ENCODE results near the gene TIGD3.

DNA sequence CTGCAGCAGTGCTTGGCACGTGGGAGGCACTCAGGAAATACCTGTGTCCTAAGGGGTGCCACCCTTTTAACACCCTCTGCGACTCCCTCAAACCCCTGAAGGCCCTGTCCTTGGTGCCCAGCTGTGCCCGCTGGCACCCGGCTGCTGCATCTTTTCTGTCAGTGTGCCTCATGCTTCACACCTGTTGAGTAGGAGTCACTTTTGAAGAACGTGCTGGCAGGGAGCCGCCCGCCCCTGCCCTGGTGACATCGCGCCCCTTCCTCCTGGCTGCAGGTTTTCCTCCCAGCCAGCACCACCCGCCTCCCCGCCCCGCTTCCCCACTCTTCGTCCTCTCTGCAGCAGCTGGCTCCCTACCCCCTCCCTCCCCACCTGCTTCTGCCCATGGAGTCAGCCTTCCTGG lies 49.7 kb downstream of the TIGD3 start:
- TF ChIP-seq, protein P1, sequence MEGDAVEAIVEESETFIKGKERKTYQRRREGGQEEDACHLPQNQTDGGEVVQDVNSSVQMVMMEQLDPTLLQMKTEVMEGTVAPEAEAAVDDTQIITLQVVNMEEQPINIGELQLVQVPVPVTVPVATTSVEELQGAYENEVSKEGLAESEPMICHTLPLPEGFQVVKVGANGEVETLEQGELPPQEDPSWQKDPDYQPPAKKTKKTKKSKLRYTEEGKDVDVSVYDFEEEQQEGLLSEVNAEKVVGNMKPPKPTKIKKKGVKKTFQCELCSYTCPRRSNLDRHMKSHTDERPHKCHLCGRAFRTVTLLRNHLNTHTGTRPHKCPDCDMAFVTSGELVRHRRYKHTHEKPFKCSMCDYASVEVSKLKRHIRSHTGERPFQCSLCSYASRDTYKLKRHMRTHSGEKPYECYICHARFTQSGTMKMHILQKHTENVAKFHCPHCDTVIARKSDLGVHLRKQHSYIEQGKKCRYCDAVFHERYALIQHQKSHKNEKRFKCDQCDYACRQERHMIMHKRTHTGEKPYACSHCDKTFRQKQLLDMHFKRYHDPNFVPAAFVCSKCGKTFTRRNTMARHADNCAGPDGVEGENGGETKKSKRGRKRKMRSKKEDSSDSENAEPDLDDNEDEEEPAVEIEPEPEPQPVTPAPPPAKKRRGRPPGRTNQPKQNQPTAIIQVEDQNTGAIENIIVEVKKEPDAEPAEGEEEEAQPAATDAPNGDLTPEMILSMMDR (IDR thresholded peaks at IDR 0.05): no peak
- TF ChIP-seq POLR2A (IDR thresholded peaks at IDR 0.05): no peak

Measured in right lobe of liver (tissue), 4 donors.